Ishikawa (cell line): ENCODE results near the gene ATXN3L.

ENCODE experiments used
- CEBPB ChIP-seq: IDR thresholded peaks from 2 replicates; pipeline ENCODE4 v1.6.1; 2012
- CREB1 ChIP-seq: IDR thresholded peaks from 2 replicates; pipeline ENCODE4 v1.6.1; 2012; ENCODE audit warnings: low read depth
- EGR1 ChIP-seq: IDR thresholded peaks from 2 replicates; pipeline ENCODE4 v1.6.1; 2012
- EP300 ChIP-seq: IDR thresholded peaks from 2 replicates; pipeline ENCODE4 v1.6.1; 2012; ENCODE audit warnings: borderline replicate concordance
- FOXM1 ChIP-seq: IDR thresholded peaks from 2 replicates; pipeline ENCODE4 v1.6.1; 2012; ENCODE audit warnings: low read depth, borderline replicate concordance
- MAX ChIP-seq: IDR thresholded peaks from 2 replicates; pipeline ENCODE4 v1.6.1; 2012
- NFIC ChIP-seq: IDR thresholded peaks from 2 replicates; pipeline ENCODE4 v1.6.1; 2012
- RAD21 ChIP-seq: IDR thresholded peaks from 2 replicates; pipeline ENCODE4 v1.6.1; 2012; ENCODE audit warnings: low read depth
- REST ChIP-seq: IDR thresholded peaks from 2 replicates; pipeline ENCODE4 v1.6.1; 2012; ENCODE audit warnings: low read depth, mild to moderate bottlenecking
- TAF1 ChIP-seq: IDR thresholded peaks from 2 replicates; pipeline ENCODE4 v1.6.1; 2012; ENCODE audit warnings: low read depth, mild to moderate bottlenecking
- TCF12 ChIP-seq: IDR thresholded peaks from 2 replicates; pipeline ENCODE4 v1.6.1; 2012; ENCODE audit warnings: low read depth
- TEAD4 ChIP-seq: IDR thresholded peaks from 2 replicates; pipeline ENCODE4 v1.6.1; 2012
- USF1 ChIP-seq: IDR thresholded peaks from 2 replicates; pipeline ENCODE4 v1.6.1; 2012
- YY1 ChIP-seq: IDR thresholded peaks from 2 replicates; pipeline ENCODE4 v1.6.1; 2012; ENCODE audit warnings: low read depth
- ZBTB7A ChIP-seq: IDR thresholded peaks from 2 replicates; pipeline ENCODE4 v1.6.1; 2012; ENCODE audit warnings: low read depth

The ATXN3L gene

GRCh38 chrX:13285229-13285628 lies 34.6 kb downstream of the ATXN3L start:
- TF ChIP-seq NFIC (no peak), TEAD4 (no peak), EP300 (no peak), RAD21 (no peak), CEBPB (no peak), YY1 (no peak), MAX (no peak), TCF12 (no peak), USF1 (no peak), FOXM1 (no peak), TAF1 (no peak), EGR1 (no peak), CREB1 (no peak), REST (no peak)

- TF ChIP-seq REST (no peak), MAX (no peak), TEAD4 (no peak), NFIC (no peak), YY1 (no peak), USF1 (peak; percentile 45)
Measured at GRCh38 chrX:13284570-13284969, 35.3 kb downstream of the ATXN3L start.

- peak; percentile 49; the same call in 1 of the 2 replicates for TF ChIP-seq EP300
- TF ChIP-seq REST = no peak
- 0 out of 2 replicates have a peak, but pooled peaks have one; percentile 22 for TF ChIP-seq TEAD4
Measured at GRCh38 chrX:13283950-13284546, 35.8 kb downstream of the ATXN3L start.

- TF ChIP-seq TAF1 (no peak), ZBTB7A (no peak), TEAD4 (0 out of 2 replicates have a peak, but pooled peaks have one; percentile 10)
Measured at GRCh38 chrX:13283512-13283911, 36.3 kb downstream of the ATXN3L start.

GRCh38 chrX:13281289-13281688 lies 38.6 kb downstream of the ATXN3L start:
- TF ChIP-seq FOXM1 = no peak
- TF ChIP-seq ZBTB7A = no peak
- TF ChIP-seq YY1 = no peak
- no peak for TF ChIP-seq CREB1
- no peak for TF ChIP-seq EGR1
- no peak for TF ChIP-seq RAD21
- no peak for TF ChIP-seq CEBPB
- TF ChIP-seq TAF1 = no peak
- TF ChIP-seq REST = no peak
- TF ChIP-seq NFIC = no peak
